ENCODE measurements around the gene NR1I3.

NR1I3 gene

DNA sequence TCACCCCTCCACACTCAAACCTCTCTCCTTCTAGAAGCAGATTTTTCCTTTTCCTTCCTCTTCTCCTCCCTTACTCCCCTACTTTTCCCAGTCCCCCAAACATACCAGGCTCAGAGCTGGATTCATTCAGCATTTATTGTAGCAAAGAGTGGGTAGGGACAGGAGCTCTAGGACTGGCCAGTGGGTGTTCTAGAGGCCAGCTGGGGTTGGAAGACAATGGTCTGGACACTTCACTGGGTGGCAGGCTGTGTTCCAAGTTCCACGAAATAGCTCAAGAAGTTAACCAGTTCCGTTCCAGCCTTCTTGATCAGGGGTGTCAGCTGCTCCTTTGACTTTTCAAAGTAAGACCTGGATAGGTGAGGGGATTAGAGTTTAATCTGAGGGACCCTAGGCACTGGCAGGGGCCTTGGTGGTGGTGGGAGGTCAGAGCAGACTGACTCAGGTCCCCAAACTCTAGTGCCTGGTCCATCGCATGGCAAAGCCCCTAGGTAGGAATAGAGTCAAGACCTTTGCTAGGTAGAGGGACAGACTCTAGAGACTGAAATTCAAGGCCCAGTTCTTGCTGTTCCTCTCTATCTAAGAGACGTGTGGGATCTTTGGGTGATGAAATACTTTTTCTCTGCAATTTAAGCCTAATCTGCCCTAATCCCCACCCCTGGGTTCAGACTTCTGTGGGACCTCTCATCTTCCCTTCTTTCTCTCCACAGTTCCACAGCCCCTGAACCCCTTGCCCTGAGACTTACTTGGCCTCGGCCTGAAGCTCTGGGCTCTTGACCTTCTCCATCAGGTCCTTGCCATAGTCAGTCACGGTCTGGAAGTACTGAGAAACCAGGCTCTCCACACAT, 15.6 kb downstream of the NR1I3 start:
- TF ChIP-seq MYC (IDR thresholded peaks at IDR 0.05; ENCODE audit: low read depth, low read length) (no peak), POLR2A (IDR thresholded peaks at IDR 0.05; ENCODE audit: extremely low read depth, insufficient read length) (no peak)
- TF ChIP-seq, protein P1, sequence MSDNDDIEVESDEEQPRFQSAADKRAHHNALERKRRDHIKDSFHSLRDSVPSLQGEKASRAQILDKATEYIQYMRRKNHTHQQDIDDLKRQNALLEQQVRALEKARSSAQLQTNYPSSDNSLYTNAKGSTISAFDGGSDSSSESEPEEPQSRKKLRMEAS (IDR thresholded peaks at IDR 0.05; ENCODE audit: low read depth, low read length) = no peak
- TF ChIP-seq, protein P2, sequence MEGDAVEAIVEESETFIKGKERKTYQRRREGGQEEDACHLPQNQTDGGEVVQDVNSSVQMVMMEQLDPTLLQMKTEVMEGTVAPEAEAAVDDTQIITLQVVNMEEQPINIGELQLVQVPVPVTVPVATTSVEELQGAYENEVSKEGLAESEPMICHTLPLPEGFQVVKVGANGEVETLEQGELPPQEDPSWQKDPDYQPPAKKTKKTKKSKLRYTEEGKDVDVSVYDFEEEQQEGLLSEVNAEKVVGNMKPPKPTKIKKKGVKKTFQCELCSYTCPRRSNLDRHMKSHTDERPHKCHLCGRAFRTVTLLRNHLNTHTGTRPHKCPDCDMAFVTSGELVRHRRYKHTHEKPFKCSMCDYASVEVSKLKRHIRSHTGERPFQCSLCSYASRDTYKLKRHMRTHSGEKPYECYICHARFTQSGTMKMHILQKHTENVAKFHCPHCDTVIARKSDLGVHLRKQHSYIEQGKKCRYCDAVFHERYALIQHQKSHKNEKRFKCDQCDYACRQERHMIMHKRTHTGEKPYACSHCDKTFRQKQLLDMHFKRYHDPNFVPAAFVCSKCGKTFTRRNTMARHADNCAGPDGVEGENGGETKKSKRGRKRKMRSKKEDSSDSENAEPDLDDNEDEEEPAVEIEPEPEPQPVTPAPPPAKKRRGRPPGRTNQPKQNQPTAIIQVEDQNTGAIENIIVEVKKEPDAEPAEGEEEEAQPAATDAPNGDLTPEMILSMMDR (IDR thresholded peaks at IDR 0.05; ENCODE audit: low read depth, low read length) = no peak
- H3K4me3 ChIP-seq (ENCODE audit: low read depth, low read length) = no peak overlapping the region
- DNase-seq (ENCODE audit: low read depth) = no peak

DNA sequence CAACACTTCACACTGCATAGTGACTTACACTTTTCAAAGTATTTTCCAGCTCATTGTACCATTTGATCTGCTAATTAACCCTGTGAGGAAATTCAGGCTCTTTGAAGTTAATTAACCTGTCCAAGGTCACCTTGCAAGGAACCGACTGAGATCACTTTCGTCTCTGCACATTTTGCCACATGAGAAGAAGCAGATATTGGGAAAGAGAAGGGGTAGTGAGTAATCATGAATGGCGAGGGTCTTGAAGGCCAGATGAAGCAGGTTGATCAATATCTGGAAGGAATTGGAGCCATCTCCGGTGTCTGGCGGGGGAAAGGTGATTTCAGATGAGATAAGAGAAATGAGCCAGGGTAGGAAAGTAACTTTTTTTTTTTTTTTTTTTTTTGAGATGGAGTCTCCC, 18.0 kb downstream of the NR1I3 start:
- no peak for DNase-seq (ENCODE audit: low read depth)
- TF ChIP-seq, protein P2 (IDR thresholded peaks at IDR 0.05; ENCODE audit: low read depth, low read length) = no peak
- TF ChIP-seq POLR2A (IDR thresholded peaks at IDR 0.05; ENCODE audit: extremely low read depth, insufficient read length) = no peak
- no peak for TF ChIP-seq MYC (IDR thresholded peaks at IDR 0.05; ENCODE audit: low read depth, low read length)
- TF ChIP-seq, protein P1 (IDR thresholded peaks at IDR 0.05; ENCODE audit: low read depth, low read length) = no peak
- H3K4me3 ChIP-seq (ENCODE audit: low read depth, low read length) = no peak overlapping the region

DNA sequence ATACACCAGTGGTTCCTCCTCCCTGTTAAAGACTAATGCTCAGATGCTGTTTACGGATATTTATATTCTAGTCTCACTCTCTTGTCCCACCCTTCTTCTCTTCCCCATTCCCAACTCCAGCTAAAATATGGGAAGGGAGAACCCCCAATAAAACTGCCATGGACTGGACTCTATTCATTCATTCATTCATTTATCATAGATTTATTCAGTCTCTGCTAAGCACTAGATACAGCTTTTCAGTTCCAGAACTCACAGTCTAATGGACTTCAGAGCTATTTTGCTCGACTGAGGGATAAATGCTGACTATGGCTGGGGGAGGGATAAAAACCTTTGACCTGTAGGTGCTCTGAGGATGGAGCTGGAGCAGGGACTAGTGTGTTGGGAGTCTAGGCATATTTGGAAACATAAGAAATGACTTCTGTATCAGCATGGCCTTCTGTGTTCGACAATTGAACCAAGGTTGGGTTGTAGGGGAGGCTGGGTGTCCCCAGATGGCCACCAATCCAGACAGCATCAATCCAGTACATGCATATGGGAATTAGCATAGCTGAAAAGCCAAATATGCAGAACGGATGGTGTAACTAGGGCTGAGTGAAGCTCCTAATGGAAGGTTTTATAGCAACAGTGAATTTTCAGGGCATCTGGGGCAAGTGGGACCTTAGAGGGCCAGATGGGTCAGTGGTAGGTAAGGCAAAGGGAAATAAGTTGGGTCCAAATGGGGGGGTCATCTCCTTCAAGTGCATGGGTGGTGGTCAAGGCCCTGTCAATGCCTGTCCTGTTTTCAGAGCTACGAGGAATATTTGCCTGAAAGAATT, 18.7 kb downstream of the NR1I3 start:
- H3K4me3 ChIP-seq (ENCODE audit: low read depth, low read length) = no peak overlapping the region
- DNase-seq (ENCODE audit: low read depth) = no peak
- no peak for TF ChIP-seq POLR2A (IDR thresholded peaks at IDR 0.05; ENCODE audit: extremely low read depth, insufficient read length)
- TF ChIP-seq, protein P1 (IDR thresholded peaks at IDR 0.05; ENCODE audit: low read depth, low read length) = no peak
- TF ChIP-seq, protein P2 (IDR thresholded peaks at IDR 0.05; ENCODE audit: low read depth, low read length) = no peak
- TF ChIP-seq MYC (IDR thresholded peaks at IDR 0.05; ENCODE audit: low read depth, low read length) = no peak

DNA sequence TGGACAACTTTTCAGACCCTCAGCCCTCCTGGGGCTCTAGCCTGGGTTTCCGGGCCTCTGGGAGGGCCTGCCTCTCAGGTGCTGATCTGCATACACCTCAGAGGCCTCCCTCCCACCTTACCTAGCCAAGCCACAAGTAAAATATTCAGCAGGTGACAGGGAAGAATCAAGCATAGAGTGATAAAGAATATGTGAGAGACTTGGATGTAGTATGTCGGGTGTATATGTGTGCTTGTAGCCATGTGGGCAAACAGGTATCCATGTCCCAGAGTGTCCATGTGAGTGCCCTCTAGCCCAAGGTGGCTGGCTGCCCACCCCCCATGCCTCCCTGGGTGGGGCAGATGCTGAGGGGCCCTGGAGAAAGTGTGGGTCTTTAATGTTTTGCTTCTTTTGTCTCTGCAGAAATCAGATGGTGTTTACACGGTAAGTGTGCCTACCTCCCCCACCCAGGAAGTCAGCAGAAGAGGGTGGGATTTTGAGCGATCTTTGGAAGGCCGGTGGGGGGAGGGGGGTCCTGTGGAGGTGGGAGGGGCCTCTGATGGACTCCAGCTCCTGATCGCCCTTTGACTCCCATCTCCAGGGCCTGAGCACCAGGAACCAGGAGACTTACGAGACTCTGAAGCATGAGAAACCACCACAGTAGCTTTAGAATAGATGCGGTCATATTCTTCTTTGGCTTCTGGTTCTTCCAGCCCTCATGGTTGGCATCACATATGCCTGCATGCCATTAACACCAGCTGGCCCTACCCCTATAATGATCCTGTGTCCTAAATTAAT, 19.5 kb downstream of the NR1I3 start:
- DNase-seq (ENCODE audit: low read depth) = no peak
- no peak overlapping the region for H3K4me3 ChIP-seq (ENCODE audit: low read depth, low read length)
- TF ChIP-seq POLR2A (IDR thresholded peaks at IDR 0.05; ENCODE audit: extremely low read depth, insufficient read length) (no peak), MYC (IDR thresholded peaks at IDR 0.05; ENCODE audit: low read depth, low read length) (no peak)
- TF ChIP-seq, protein P2 (IDR thresholded peaks at IDR 0.05; ENCODE audit: low read depth, low read length) = no peak
- TF ChIP-seq, protein P1 (IDR thresholded peaks at IDR 0.05; ENCODE audit: low read depth, low read length) = no peak

DNA sequence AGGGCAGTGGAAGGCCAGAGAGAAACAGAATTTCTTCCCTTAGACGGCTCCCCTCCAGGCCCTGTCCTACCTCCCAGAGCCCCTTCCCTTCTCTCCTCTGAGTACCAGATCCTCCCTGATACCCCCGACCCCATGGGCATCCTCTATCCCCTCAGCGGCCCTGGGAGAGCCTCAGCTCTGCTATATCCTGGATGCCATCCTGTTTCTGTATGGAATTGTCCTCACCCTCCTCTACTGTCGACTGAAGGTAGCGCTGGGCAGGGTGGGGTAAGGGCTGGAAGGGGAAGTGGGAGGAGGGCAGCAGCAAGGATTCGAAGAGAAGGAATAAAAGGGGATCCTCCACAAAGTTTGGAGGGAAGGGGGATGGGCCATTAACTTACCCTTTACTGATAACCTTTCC, 20.2 kb downstream of the NR1I3 start:
- no peak overlapping the region for H3K4me3 ChIP-seq (ENCODE audit: low read depth, low read length)
- DNase-seq (ENCODE audit: low read depth) = no peak
- TF ChIP-seq MYC (IDR thresholded peaks at IDR 0.05; ENCODE audit: low read depth, low read length) (no peak), POLR2A (IDR thresholded peaks at IDR 0.05; ENCODE audit: extremely low read depth, insufficient read length) (no peak)
- TF ChIP-seq, protein P2 (IDR thresholded peaks at IDR 0.05; ENCODE audit: low read depth, low read length) = no peak
- TF ChIP-seq, protein P1 (IDR thresholded peaks at IDR 0.05; ENCODE audit: low read depth, low read length) = no peak
